Testis (tissue), 2 donors: Measurements from ENCODE around the gene KDF1.

Experiments
- CTCF ChIP-seq, 3 experiments: fragments of 450-650 bp in 2 of 3; fragments of 200-600 bp in 1 of 3; sonication (generic) in 1 of 3; IDR thresholded peaks; one replicate each; pipeline ENCODE4 v1.5.1; 2016 to 2019; ENCODE audit warnings: antibody characterized with exemption in 3 of 3, mild to moderate bottlenecking in 2 of 3, moderate library complexity in 1 of 3
- POLR2A ChIP-seq: fragments of 450-650 bp; IDR thresholded peaks from one replicate; pipeline ENCODE4 v1.6.1; 2017; ENCODE audit warnings: antibody characterized with exemption, mild to moderate bottlenecking, moderate library complexity

- TF ChIP-seq CTCF (IDR thresholded peaks at IDR 0.05), result no peak
- no peak for TF ChIP-seq POLR2A
These were observed 6.9 kb downstream of the KDF1 start for GRCh38 chr1:26953374-26953773.
